K562 (cell line): ENCODE results near the gene CD6. TPM values are rescaled to one million over a fixed set of nuclear protein-coding genes. Genes with fewer than 3 reads are reported as not detected.

Experiments
- ATAC-seq: fragments of 200-7000 bp; cut with Tn5 transposase; 3 replicates; pipeline ENCODE4 v1.9.1; 2020; ENCODE audit warnings: moderate library complexity
- BruUV-seq: library from RNA; stranded (reverse); fragments of 400-500 nt; replicated peaks from 2 replicates; lab custom pipeline; 2021; lab: Mats Ljungman, UMichigan
- CTCF ChIA-PET: fragments of 300-600 bp; formaldehyde crosslinking; extraction: SDS; loops from one replicate; lab custom pipeline; 2021; ENCODE audit warnings: low intra/inter-chr PET ratio; lab: Yijun Ruan, JAX
- POLR2A ChIA-PET: fragments of 300-600, 350-650 bp; sonication (Branson Sonifier 250); formaldehyde crosslinking; extraction: SDS; loops from one replicate; lab custom pipeline; 2021; ENCODE audit warnings: antibody characterized with exemption, inconsistent platforms; lab: Yijun Ruan, JAX
- DNase-seq, 4 experiments: peaks; one replicate each; pipeline versions ENCODE4 v3.0.0 to v3.0.0-alpha.2; 2011 to 2018; ENCODE audit warnings: low spot score in 3 of 4, mixed read lengths in 3 of 4; ENCODE audit errors: extremely low read depth in 1 of 4
- FAIRE-seq: peaks from 2 replicates; lab custom pipeline; 2011; peaks lifted over from hg19 to GRCh38; lab: Jason Lieb, UNC
- H2AFZ ChIP-seq: 2 replicates; pipeline ENCODE4 v1.6.0; 2011; ENCODE audit warnings: low read depth, low read length, control low read depth, inconsistent platforms
- H3K27ac ChIP-seq: fragments of 200-600 bp; 3 replicates; pipeline ENCODE4 v1.8.0; 2011; ENCODE audit warnings: low read depth, mild to moderate bottlenecking, control low read depth, inconsistent platforms, low read length, moderate library complexity, mixed read lengths; ENCODE audit errors: extremely low read depth
- H3K27me3 ChIP-seq, 2 experiments: fragments of 300-600 bp in 1 of 2; 2 replicates in 1 of 2; 3 replicates in 1 of 2; pipeline versions ENCODE4 v1.6.0 to v1.8.0; 2011; ENCODE audit warnings: inconsistent platforms in 2 of 2, low read length in 2 of 2, mild to moderate bottlenecking in 1 of 2, mixed read lengths in 1 of 2, moderate library complexity in 1 of 2; ENCODE audit not compliant: control insufficient read depth in 2 of 2, insufficient read depth in 2 of 2
- H3K36me3 ChIP-seq: fragments of 300-600 bp; 3 replicates; pipeline ENCODE4 v1.8.0; 2011; ENCODE audit warnings: mild to moderate bottlenecking, low read length, inconsistent platforms; ENCODE audit not compliant: control insufficient read depth, insufficient read depth
- H3K4me1 ChIP-seq, 2 experiments: fragments of 200-600 bp in 1 of 2; replicated peaks in 1 of 2; 2 replicates in 1 of 2; 3 replicates in 1 of 2; pipeline versions ENCODE4 v1.5.1 to v1.8.0; 2011; ENCODE audit warnings: inconsistent platforms in 2 of 2, low read length in 2 of 2, mild to moderate bottlenecking in 1 of 2, mixed read lengths in 1 of 2, moderate library complexity in 1 of 2; ENCODE audit not compliant: control insufficient read depth in 2 of 2, insufficient read depth in 2 of 2
- H3K4me2 ChIP-seq: 2 replicates; pipeline ENCODE4 v1.6.1; 2011; ENCODE audit warnings: low read length, control low read depth, inconsistent platforms, mixed read lengths; ENCODE audit not compliant: insufficient read depth
- H3K4me3 ChIP-seq: fragments of 200-600 bp; sonication (generic), shearing (Covaris generic); 2 replicates; pipeline ENCODE4 v1.5.1; 2016; ENCODE audit warnings: control low read depth, inconsistent platforms
- H3K79me2 ChIP-seq: fragments of 200-600 bp; 3 replicates; pipeline ENCODE4 v1.8.0; 2011; ENCODE audit warnings: low read length, inconsistent platforms; ENCODE audit not compliant: control insufficient read depth, insufficient read depth
- H3K9ac ChIP-seq, 2 experiments: 2 replicates each; pipeline versions ENCODE4 v1.6.0 to v1.6.1; 2011; ENCODE audit warnings: low read depth in 2 of 2, low read length in 2 of 2, control low read depth in 1 of 2, inconsistent platforms in 1 of 2, mild to moderate bottlenecking in 1 of 2, mixed read lengths in 1 of 2; ENCODE audit not compliant: insufficient read depth in 1 of 2
- H3K9me1 ChIP-seq: one replicate; pipeline ENCODE4 v1.6.0; 2011; ENCODE audit warnings: inconsistent platforms, mild to moderate bottlenecking, low read length, moderate library complexity; ENCODE audit not compliant: control insufficient read depth, insufficient read depth
- H3K9me3 ChIP-seq: replicated peaks from 2 replicates; pipeline ENCODE4 v1.5.1; 2011; ENCODE audit warnings: low read depth, low read length, inconsistent platforms; ENCODE audit not compliant: control insufficient read depth, insufficient read depth
- H4K20me1 ChIP-seq: replicated peaks from 2 replicates; pipeline ENCODE4 v1.6.1; 2011; ENCODE audit warnings: low read length, inconsistent platforms, mixed read lengths; ENCODE audit not compliant: control insufficient read depth, insufficient read depth
- BCOR ChIP-seq: fragments of 450-650 bp; IDR thresholded peaks from 2 replicates; pipeline ENCODE4 v1.6.1; 2016
- CEBPB ChIP-seq: fragments of 450-650 bp; IDR thresholded peaks from 2 replicates; pipeline ENCODE4 v1.6.1; 2016; ENCODE audit warnings: missing genetic modification characterization, missing compliant biosample characterization
- HCFC1 ChIP-seq: IDR thresholded peaks from 2 replicates; pipeline ENCODE4 v1.6.1; 2012; ENCODE audit warnings: low read depth, low read length, improper control_type of control experiment
- PHB ChIP-seq: fragments of 250-450 bp; sonication (Bioruptor Pico); IDR thresholded peaks from 2 replicates; pipeline ENCODE4 v1.5.0; 2021
- RB1 ChIP-seq: fragments of 450-650 bp; IDR thresholded peaks from 2 replicates; pipeline ENCODE4 v1.6.1; 2017; ENCODE audit warnings: low read depth, mild to moderate bottlenecking
- TRIM24 ChIP-seq, 2 experiments: fragments of 450-650 bp; IDR thresholded peaks; 2 replicates each; pipeline ENCODE4 v1.6.1; 2016
- WGBS: fragments of 100-300 bp; shearing (Covaris generic); methylation state at CpG from one replicate; pipeline ENCODE4 v1.1.6; 2016; ENCODE audit warnings: low coverage, mixed read lengths; ENCODE audit not compliant: insufficient coverage; ENCODE audit errors: missing lambda C conversion rate; 5-methylcytosine and 5-hydroxymethylcytosine counted together
- in situ Hi-C: fragments of 300-500 bp; cut with MboI; formaldehyde crosslinking; loops from 4 replicates; pipeline ENCODE4 v1.15.0; 2018; ENCODE audit warnings: inconsistent platforms, mixed read lengths
- intact Hi-C: fragments of 100-400 bp; cut with micrococcal nuclease; formaldehyde crosslinking; loops from 2 replicates; pipeline ENCODE4 v1.14.2; 2022
- polyA plus RNA-seq, 8 experiments: library from polyadenylated mRNA; depleted of rRNA in 4 of 8; stranded (reverse) in 5 of 8; unstranded in 3 of 8; fragments of >200 nt; fragmentation: Nextera tagmentation in 2 of 8; fragmentation: Illumina TruSeq in 1 of 8; extraction: Ambion mirVana in 2 of 8; extraction: Trizol in 1 of 8; gene quantifications; 2 replicates each; pipeline versions ENCODE4 v1.2.1 to v1.2.3, GENCODE V29; 2011 to 2014; ENCODE audit warnings: inconsistent platforms in 1 of 8, missing spikeins in 1 of 8
- total RNA-seq, 7 experiments: library from RNA; depleted of rRNA in 6 of 7; stranded (reverse); fragments of >200 nt in 6 of 7; fragmentation: Illumina TruSeq in 2 of 7; extraction: Trizol in 2 of 7; gene quantifications; 2 replicates each; pipeline versions ENCODE4 v1.2.1 to v1.2.3, GENCODE V29; 2011 to 2021; ENCODE audit warnings: low replicate concordance in 1 of 7
- TF ChIP-seq, protein P1 (sequence below): fragments of 450-650 bp; IDR thresholded peaks from 2 replicates; pipeline ENCODE4 v1.6.1; 2017; ENCODE audit warnings: mild to moderate bottlenecking, moderate library complexity

Gene CD6
- total and polyA plus RNA-seq, 9 of the 15 experiments (the other 6 are each of a cell fraction or from before 2014, with no cell fraction given), result 0.84 TPM; not detected in 8

DNA sequence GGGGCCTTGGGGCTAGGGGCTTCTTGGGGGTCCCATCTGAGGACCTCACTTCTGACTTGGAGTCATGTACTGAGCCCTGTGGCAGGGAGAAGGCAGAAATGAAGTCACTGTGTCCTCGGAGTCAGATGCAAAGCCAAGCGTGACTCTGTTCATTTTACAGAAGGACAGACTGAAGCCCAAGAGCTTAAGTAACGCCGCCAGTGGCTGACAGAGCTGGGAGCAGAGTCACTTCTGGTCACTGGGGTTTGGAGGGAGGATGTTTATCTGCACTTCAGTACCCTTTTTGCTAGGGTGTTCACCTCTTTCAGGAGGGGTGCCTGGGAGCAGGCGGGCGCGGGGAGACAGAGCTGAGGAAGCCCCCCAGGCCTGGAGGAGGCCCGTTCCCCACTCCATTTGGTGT lies 10.7 kb downstream of the CD6 start:
- no peaks in the 10 kb centered on the region for H3K9me1 ChIP-seq
- ChIA-PET CTCF (no interaction called here), POLR2A (interaction anchor here (0.5 to 1.0 kb wide), 5 partner anchors 13 to 1072 kb away, joined by 3 to 7 read pairs (median 3); no protein-coding TSS in a partner anchor)
- TF ChIP-seq HCFC1 (no peak), PHB (CRISPR knock-in tag) (no peak), TRIM24 (IDR thresholded peaks at IDR 0.05) (no peak), RB1 (no peak)
- TF ChIP-seq, protein P1, sequence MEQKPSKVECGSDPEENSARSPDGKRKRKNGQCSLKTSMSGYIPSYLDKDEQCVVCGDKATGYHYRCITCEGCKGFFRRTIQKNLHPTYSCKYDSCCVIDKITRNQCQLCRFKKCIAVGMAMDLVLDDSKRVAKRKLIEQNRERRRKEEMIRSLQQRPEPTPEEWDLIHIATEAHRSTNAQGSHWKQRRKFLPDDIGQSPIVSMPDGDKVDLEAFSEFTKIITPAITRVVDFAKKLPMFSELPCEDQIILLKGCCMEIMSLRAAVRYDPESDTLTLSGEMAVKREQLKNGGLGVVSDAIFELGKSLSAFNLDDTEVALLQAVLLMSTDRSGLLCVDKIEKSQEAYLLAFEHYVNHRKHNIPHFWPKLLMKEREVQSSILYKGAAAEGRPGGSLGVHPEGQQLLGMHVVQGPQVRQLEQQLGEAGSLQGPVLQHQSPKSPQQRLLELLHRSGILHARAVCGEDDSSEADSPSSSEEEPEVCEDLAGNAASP, result no peak
- no peak overlapping the region for H2AFZ ChIP-seq
- in situ Hi-C loops (no loop called here), intact Hi-C loops (no loop called here)
- H3K27ac ChIP-seq, result no peak overlapping the region
- FAIRE-seq (no peak), ATAC-seq (peak; percentile 63), DNase-seq (no peak)
- H3K4me1 ChIP-seq, result no peaks in the 10 kb centered on the region
- no peaks in the 10 kb centered on the region for H3K36me3 ChIP-seq
- BruUV-seq, result no TSS peak
- 3% methylated on average over 7 of the region's 8 CpGs for WGBS
- no peaks in the 10 kb centered on the region for H3K9me3 ChIP-seq
- no peak overlapping the region for H3K9ac ChIP-seq
- H4K20me1 ChIP-seq, result 0 out of 2 replicates have a peak, but pooled peaks cover 6% of the 10 kb centered on the region
- no peaks in the 10 kb centered on the region for H3K79me2 ChIP-seq
- H3K4me2 ChIP-seq, result no peak overlapping the region
- no peak overlapping the region for H3K4me3 ChIP-seq
- H3K27me3 ChIP-seq, result peaks cover 44 to 72% of the 10 kb centered on the region in 2 experiments

DNA sequence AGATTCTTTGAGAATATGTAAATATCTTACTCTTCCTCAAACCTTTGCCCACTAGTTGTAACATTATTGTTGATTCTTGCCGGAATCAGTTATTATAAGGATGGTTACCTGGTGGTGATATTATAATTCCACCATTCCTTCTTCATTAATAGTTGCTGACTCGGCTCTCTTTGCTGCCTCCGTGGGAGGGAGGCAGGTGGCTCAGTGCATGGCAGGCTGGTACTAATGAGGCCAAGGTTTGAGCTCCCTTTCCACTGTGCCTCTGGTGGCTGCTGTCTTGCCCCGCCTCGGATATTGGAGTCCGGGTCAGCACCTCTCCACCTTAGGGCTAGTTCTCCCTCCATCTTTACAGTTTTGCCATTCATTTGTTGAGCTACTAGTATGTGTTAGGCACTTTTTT lies 12.7 kb downstream of the CD6 start:
- H3K9me3 ChIP-seq, result no peaks in the 10 kb centered on the region
- H3K4me3 ChIP-seq, result no peak overlapping the region
- no peaks in the 10 kb centered on the region for H3K9me1 ChIP-seq
- no peaks in the 10 kb centered on the region for H3K79me2 ChIP-seq
- CTCF ChIA-PET, result no interaction called here
- H3K36me3 ChIP-seq, result no peaks in the 10 kb centered on the region
- H3K9ac ChIP-seq, result no peak overlapping the region
- BruUV-seq, result no TSS peak
- ATAC-seq, result no peak
- H3K4me1 ChIP-seq, result no peaks in the 10 kb centered on the region
- peaks cover 45 to 78% of the 10 kb centered on the region in 2 experiments for H3K27me3 ChIP-seq
- 3% methylated on average over 6 of the region's 6 CpGs for WGBS
- POLR2A ChIA-PET, result interaction anchor here (0.8 kb wide), 1 partner anchor 9 kb away, joined by 3 read pairs; no protein-coding TSS in a partner anchor
- in situ Hi-C loops, result no loop called here
- no peak for FAIRE-seq
- intact Hi-C loops, result no loop called here
- H3K4me2 ChIP-seq, result no peak overlapping the region
- no peak overlapping the region for H3K27ac ChIP-seq
- DNase-seq, result no peak
- H4K20me1 ChIP-seq, result 0 out of 2 replicates have a peak, but pooled peaks cover under 1% of the 10 kb centered on the region
- H2AFZ ChIP-seq, result no peak overlapping the region
- TF ChIP-seq CEBPB (tag) (no peak), BCOR (no peak)
